GM12878 (cell line): ENCODE results near the gene UCN2.

Source experiments
- EGR1 ChIP-seq, 2 experiments: IDR thresholded peaks; 1 replicate in 1 of 2; 2 replicates in 1 of 2; pipeline ENCODE4 v1.6.1; 2011 to 2012; ENCODE audit warnings: low read depth in 2 of 2, low read length in 2 of 2, borderline replicate concordance in 1 of 2, mild to moderate bottlenecking in 1 of 2, moderate library complexity in 1 of 2
- KAT2A ChIP-seq: conservative IDR thresholded peaks from 2 replicates; pipeline ENCODE4 v1.6.1; 2011; ENCODE audit warnings: low read depth, low read length; ENCODE audit not compliant: control insufficient read depth
- NFIC ChIP-seq: IDR thresholded peaks from 2 replicates; pipeline ENCODE4 v1.6.1; 2012; ENCODE audit warnings: low read depth, mild to moderate bottlenecking, inconsistent platforms, low read length, moderate library complexity
- POLR2A ChIP-seq: IDR thresholded peaks from 2 replicates; pipeline ENCODE4 v1.6.1; 2011; ENCODE audit warnings: low read depth, mild to moderate bottlenecking, low read length
- RAD21 ChIP-seq: IDR thresholded peaks from 2 replicates; pipeline ENCODE4 v1.6.1; 2011; ENCODE audit warnings: mild to moderate bottlenecking, low read depth, low read length, moderate library complexity; ENCODE audit not compliant: insufficient read depth
- ZNF384 ChIP-seq: IDR thresholded peaks from 2 replicates; pipeline ENCODE4 v1.6.1; 2012; ENCODE audit warnings: low read depth, mild to moderate bottlenecking, low read length, improper control_type of control experiment, borderline replicate concordance

- no peak for TF ChIP-seq KAT2A
- TF ChIP-seq POLR2A: no peak
- TF ChIP-seq ZNF384: no peak
- no peak for TF ChIP-seq EGR1 (IDR thresholded peaks at IDR 0.05; ENCODE audit: borderline replicate concordance in 1 of 2, low read depth in 2 of 2, low read length in 2 of 2)
- no peak for TF ChIP-seq RAD21
- no peak for TF ChIP-seq NFIC
Observed at GRCh38 chr3:48516571-48516970, 47.0 kb downstream of the UCN2 start.
